ENCODE measurements around the gene CTNNA2.
A peak's percentile ranks its signal among the peaks of the same experiment; 100 is the strongest.

CTNNA2 gene

DNA sequence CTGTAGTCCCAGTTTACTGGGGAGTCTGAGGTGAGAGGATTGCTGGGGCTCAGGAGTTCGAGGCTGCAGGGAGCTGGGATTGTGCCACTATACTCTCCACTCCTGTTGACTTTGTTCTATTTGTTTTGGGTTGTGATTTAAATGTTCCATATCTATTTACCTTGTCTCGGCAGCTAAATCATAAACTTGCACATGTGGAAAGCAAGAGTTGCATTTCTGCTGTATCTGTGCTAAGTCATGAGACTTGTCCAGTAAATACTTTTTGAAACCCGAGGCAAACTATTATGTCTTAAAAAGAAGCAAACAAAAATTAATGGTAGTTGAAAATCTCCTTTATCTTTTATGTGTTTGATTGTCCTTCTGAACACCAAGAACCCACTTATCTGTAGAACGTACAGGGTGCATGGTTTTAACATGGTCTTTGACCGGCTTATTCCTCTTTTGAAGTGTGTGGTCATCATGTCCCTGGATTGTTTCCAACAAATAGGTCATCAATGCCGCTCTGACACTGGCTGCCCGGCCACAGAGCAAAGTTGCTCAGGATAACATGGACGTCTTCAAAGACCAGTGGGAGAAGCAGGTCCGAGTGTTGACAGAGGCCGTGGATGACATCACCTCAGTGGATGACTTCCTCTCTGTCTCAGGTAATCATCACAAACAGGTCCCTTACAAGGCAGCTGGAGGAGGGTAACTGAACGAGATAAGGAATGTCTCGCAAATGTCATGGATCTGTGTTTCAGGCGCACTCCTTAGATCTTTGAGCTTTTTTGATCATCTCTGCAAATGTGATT lies 1032.8 kb downstream of the CTNNA2 start:
- DNase-seq (ENCODE audit: low read depth) = peak; percentile 83
- TF ChIP-seq, protein P1, sequence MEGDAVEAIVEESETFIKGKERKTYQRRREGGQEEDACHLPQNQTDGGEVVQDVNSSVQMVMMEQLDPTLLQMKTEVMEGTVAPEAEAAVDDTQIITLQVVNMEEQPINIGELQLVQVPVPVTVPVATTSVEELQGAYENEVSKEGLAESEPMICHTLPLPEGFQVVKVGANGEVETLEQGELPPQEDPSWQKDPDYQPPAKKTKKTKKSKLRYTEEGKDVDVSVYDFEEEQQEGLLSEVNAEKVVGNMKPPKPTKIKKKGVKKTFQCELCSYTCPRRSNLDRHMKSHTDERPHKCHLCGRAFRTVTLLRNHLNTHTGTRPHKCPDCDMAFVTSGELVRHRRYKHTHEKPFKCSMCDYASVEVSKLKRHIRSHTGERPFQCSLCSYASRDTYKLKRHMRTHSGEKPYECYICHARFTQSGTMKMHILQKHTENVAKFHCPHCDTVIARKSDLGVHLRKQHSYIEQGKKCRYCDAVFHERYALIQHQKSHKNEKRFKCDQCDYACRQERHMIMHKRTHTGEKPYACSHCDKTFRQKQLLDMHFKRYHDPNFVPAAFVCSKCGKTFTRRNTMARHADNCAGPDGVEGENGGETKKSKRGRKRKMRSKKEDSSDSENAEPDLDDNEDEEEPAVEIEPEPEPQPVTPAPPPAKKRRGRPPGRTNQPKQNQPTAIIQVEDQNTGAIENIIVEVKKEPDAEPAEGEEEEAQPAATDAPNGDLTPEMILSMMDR (IDR thresholded peaks at IDR 0.05; ENCODE audit: control insufficient read depth, extremely low read depth, insufficient read depth) = no peak
- no peak overlapping the region for H3K4me3 ChIP-seq (ENCODE audit: low read depth, low read length)

DNA sequence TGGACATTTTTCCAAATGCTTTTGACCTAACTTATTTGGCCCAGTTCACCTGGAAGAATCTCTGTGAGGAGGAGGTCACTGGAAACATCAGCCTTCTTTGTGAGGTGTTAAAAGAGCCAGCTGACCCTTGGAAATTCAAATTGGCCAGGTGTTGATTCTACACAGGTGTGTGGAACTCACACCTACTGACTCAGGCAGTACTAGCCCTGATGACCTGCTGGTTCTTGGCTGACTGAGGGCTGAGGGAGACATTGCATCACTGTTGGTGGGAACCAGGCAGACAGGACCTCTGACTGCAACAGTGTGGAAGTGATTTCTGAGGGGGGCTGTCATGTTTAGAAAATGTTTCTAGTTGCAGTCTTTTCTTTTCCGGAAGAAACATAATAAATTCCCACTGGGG lies 1033.9 kb downstream of the CTNNA2 start:
- DNase-seq (ENCODE audit: low read depth) = no peak
- TF ChIP-seq, protein P1 (IDR thresholded peaks at IDR 0.05; ENCODE audit: control insufficient read depth, extremely low read depth, insufficient read depth) = no peak
- no peak overlapping the region for H3K4me3 ChIP-seq (ENCODE audit: low read depth, low read length)

DNA sequence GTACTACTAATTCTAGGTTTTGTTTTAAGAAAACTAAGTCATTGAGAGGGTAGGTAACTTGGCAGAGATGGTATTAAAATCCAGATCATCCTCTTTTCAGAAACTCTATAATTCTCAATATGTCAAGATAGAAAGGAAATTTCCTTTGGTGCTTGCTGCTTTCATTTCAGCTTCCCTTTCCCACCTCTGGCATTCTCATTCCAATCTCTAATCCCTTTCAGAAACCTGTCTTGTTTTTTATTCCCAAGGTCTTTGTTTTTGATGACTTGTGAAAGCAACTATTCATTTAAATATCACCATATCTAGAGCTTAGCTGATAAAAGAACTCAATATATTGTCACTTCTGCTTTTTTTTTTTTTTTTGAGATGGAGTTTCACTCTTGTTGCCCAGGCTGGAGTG lies 1034.5 kb downstream of the CTNNA2 start:
- DNase-seq (ENCODE audit: low read depth) = no peak
- no peak overlapping the region for H3K4me3 ChIP-seq (ENCODE audit: low read depth, low read length)
- TF ChIP-seq, protein P1 (IDR thresholded peaks at IDR 0.05; ENCODE audit: control insufficient read depth, extremely low read depth, insufficient read depth) = no peak

DNA sequence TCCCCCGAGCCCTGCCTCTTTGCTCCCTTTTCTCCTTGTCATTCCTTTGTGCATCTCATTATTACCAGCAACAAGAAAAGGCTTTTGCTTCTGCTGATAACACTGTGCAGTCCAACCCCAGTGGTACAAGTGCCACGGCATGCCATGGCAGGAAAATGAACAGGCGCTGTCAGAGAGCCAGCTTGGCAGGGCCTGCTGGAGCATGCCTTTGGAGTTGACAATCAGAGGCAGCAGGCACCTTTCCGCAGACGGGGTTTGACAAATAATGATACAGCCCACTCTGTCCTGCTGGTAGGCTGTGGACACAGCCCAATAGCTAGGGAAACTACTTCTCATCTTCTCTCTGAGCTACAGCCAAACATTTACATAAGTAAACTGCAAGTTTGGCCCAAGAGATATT lies 1035.6 kb downstream of the CTNNA2 start:
- no peak overlapping the region for H3K4me3 ChIP-seq (ENCODE audit: low read depth, low read length)
- DNase-seq (ENCODE audit: low read depth) = no peak
- TF ChIP-seq, protein P1 (IDR thresholded peaks at IDR 0.05; ENCODE audit: control insufficient read depth, extremely low read depth, insufficient read depth) = no peak

DNA sequence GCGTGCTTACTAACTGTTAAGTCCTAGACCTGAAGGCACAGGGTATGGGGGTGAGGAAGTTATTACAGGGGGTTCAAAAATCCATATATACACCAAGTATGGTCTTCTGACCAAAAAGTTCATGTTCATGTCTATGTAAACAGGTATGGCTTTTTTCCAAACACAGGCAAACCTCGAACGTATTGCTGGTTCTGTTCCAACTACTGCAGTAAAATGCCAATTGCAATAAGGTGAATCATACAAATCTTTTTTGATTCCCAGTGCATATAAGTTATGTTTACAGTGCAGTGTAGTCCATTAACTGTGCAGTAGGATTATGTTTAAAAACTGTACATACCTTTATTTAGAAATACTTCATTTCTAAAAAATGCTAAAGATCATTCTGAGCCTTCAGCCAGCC lies 1037.0 kb downstream of the CTNNA2 start:
- DNase-seq (ENCODE audit: low read depth) = no peak
- TF ChIP-seq, protein P1 (IDR thresholded peaks at IDR 0.05; ENCODE audit: control insufficient read depth, extremely low read depth, insufficient read depth) = no peak
- H3K4me3 ChIP-seq (ENCODE audit: low read depth, low read length) = no peak overlapping the region

DNA sequence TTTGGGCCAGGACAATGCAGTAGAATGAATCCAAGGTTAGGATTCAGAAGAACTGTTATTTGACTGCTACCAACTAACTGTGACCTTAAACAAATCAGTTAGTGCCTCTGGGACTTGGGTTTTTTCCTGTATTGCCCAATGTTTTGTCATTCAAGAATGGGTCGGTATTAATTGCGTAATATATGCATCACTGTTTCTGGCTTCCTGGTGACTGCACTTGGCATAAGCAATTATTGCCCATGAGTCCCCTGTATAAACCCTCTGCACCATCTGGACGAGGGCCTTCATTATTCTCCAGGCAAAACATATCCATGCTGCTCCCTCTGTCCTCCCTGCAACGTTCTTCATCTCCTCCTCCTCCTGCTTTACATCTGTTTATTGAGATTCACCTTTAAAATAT lies 1047.5 kb downstream of the CTNNA2 start:
- DNase-seq (ENCODE audit: low read depth) = no peak
- TF ChIP-seq, protein P1 (IDR thresholded peaks at IDR 0.05; ENCODE audit: control insufficient read depth, extremely low read depth, insufficient read depth) = no peak
- H3K4me3 ChIP-seq (ENCODE audit: low read depth, low read length) = no peak overlapping the region

DNA sequence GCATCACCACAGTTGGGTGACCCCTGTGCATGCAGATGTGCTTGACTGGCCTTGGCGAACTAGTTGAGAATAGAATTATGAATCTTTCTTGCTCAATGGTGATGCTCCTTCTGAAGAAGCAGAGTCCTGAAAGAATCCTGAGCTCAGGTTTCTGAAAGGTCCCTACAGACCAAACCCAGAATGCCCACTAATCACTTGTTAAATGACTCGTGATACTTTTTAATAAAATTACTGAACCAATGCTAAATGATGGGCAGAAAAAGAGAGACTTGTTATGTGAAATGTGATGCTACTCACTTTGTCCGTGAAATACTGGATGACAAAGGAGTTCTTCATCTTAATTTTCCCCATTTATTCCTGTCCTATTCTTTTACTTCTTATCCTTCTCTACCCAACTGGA lies 1055.2 kb downstream of the CTNNA2 start:
- no peak for DNase-seq (ENCODE audit: low read depth)
- TF ChIP-seq, protein P1 (IDR thresholded peaks at IDR 0.05; ENCODE audit: control insufficient read depth, extremely low read depth, insufficient read depth) = no peak
- H3K4me3 ChIP-seq (ENCODE audit: low read depth, low read length) = no peak overlapping the region

All from LNCaP clone FGC (cell line).